Measurements from ENCODE around the gene DCTN5. TPM values are rescaled to one million over a fixed set of nuclear protein-coding genes. Genes with fewer than 3 reads are reported as not detected.
"Not testable (repeated sequence)": the region's sequence is repeated elsewhere in the genome, so short reads cannot be mapped to it uniquely, and the experiment has no call there.

The DCTN5 gene
- total RNA-seq, 2 donors from 2014 or later, result 38.8 to 63.6 TPM

GRCh38 chr16:23597003-23597756 lies 44.1 kb upstream of the DCTN5 start:
- no peak for TF ChIP-seq POLR2A (IDR thresholded peaks at IDR 0.05)
- TF ChIP-seq CTCF (IDR thresholded peaks at IDR 0.05), result no peak
- no peak for TF ChIP-seq POLR2AphosphoS5 (IDR thresholded peaks at IDR 0.05)
- Histone ChIP-seq H3K36me3 (no peaks in the 10 kb centered on the region), H3K4me3 (no peak overlapping the region), H3K4me1 (replicated peaks) (peaks cover 5% of the 10 kb centered on the region), H3K9me3 (no peaks in the 10 kb centered on the region), H3K27ac (no peak overlapping the region), H3K27me3 (replicated peaks; ENCODE audit: insufficient read depth) (no peaks in the 10 kb centered on the region)
- 89% methylated on average over 11 of the region's 11 CpGs for WGBS
- intact Hi-C loops (cut with DNase I), result no loop called here
- DNase-seq (ENCODE audit: low spot score), result no peak

GRCh38 chr16:23607726-23608125 lies 33.5 kb upstream of the DCTN5 start:
- Histone ChIP-seq H3K36me3 (no peaks in the 10 kb centered on the region), H3K9me3 (no peaks in the 10 kb centered on the region), H3K27ac (no peak overlapping the region), H3K4me3 (no peak overlapping the region), H3K4me1 (replicated peaks) (no peaks in the 10 kb centered on the region), H3K27me3 (replicated peaks; ENCODE audit: insufficient read depth) (no peaks in the 10 kb centered on the region)
- intact Hi-C loops (cut with DNase I), result no loop called here
- no peak for TF ChIP-seq CTCF (IDR thresholded peaks at IDR 0.05)
- no peak for TF ChIP-seq POLR2AphosphoS5 (IDR thresholded peaks at IDR 0.05)
- no peak for TF ChIP-seq POLR2A (IDR thresholded peaks at IDR 0.05)
- 78% methylated on average over 6 of the region's 6 CpGs for WGBS
- no peak for DNase-seq (ENCODE audit: low spot score)

GRCh38 chr16:23608194-23608593 lies 33.1 kb upstream of the DCTN5 start:
- intact Hi-C loops (cut with DNase I), result no loop called here
- no peak overlapping the region for H3K27ac ChIP-seq
- H3K4me3 ChIP-seq, result no peak overlapping the region
- no peak for DNase-seq (ENCODE audit: low spot score)
- H3K27me3 ChIP-seq (replicated peaks; ENCODE audit: insufficient read depth), result no peaks in the 10 kb centered on the region
- H3K9me3 ChIP-seq, result no peaks in the 10 kb centered on the region
- no peaks in the 10 kb centered on the region for H3K4me1 ChIP-seq (replicated peaks)
- no peak for TF ChIP-seq CTCF (IDR thresholded peaks at IDR 0.05)
- TF ChIP-seq POLR2AphosphoS5 (IDR thresholded peaks at IDR 0.05), result no peak
- no peak for TF ChIP-seq POLR2A (IDR thresholded peaks at IDR 0.05)
- 89% methylated on average over 4 of the region's 4 CpGs for WGBS
- H3K36me3 ChIP-seq, result no peaks in the 10 kb centered on the region

- TF ChIP-seq POLR2A (IDR thresholded peaks at IDR 0.05), result no peak
- TF ChIP-seq POLR2AphosphoS5 (IDR thresholded peaks at IDR 0.05), result no peak
- no peaks in the 10 kb centered on the region for H3K27me3 ChIP-seq (replicated peaks; ENCODE audit: insufficient read depth)
- DNase-seq (ENCODE audit: low spot score), result no peak
- intact Hi-C loops (cut with DNase I), result no loop called here
- H3K4me3 ChIP-seq, result no peak overlapping the region
- H3K27ac ChIP-seq, result no peak overlapping the region
- no peaks in the 10 kb centered on the region for H3K36me3 ChIP-seq
- WGBS, result 100% methylated on average over 1 of the region's 1 CpG
- H3K9me3 ChIP-seq, result no peaks in the 10 kb centered on the region
- H3K4me1 ChIP-seq (replicated peaks), result no peaks in the 10 kb centered on the region
These were observed 31.3 kb upstream of the DCTN5 start for GRCh38 chr16:23609929-23610328.

- H3K27ac ChIP-seq; DNase-seq (ENCODE audit: low spot score); H3K4me1 ChIP-seq (replicated peaks); H3K9me3 ChIP-seq; intact Hi-C loops (cut with DNase I); H3K27me3 ChIP-seq (replicated peaks; ENCODE audit: insufficient read depth); H3K4me3 ChIP-seq; H3K36me3 ChIP-seq: not testable (repeated sequence)
- 98% methylated on average over 6 of the region's 6 CpGs for WGBS
These were observed 30.4 kb upstream of the DCTN5 start for GRCh38 chr16:23610905-23611304.

GRCh38 chr16:23611936-23612335 lies 29.3 kb upstream of the DCTN5 start:
- no peak for TF ChIP-seq POLR2AphosphoS5 (IDR thresholded peaks at IDR 0.05)
- no peak for TF ChIP-seq POLR2A (IDR thresholded peaks at IDR 0.05)
- no peak for TF ChIP-seq CTCF (IDR thresholded peaks at IDR 0.05)
- H3K36me3 ChIP-seq, result no peaks in the 10 kb centered on the region
- H3K27ac ChIP-seq, result no peak overlapping the region
- H3K4me3 ChIP-seq, result no peak overlapping the region
- intact Hi-C loops (cut with DNase I), result no loop called here
- H3K9me3 ChIP-seq, result no peaks in the 10 kb centered on the region
- WGBS, result 94% methylated on average over 3 of the region's 3 CpGs
- no peak for DNase-seq (ENCODE audit: low spot score)
- H3K27me3 ChIP-seq (replicated peaks; ENCODE audit: insufficient read depth), result no peaks in the 10 kb centered on the region
- H3K4me1 ChIP-seq (replicated peaks), result no peaks in the 10 kb centered on the region
